ENCODE data around the gene CNTN4.

CNTN4 gene

GRCh38 chr3:2441558-2441957, 342.9 kb downstream of the CNTN4 start:
- no peak for DNase-seq

GRCh38 chr3:2446146-2446545, 347.5 kb downstream of the CNTN4 start:
- DNase-seq = no peak

- DNase-seq = no peak
Observed at GRCh38 chr3:2452249-2452648, 353.6 kb downstream of the CNTN4 start.

GRCh38 chr3:2454865-2455264, 356.2 kb downstream of the CNTN4 start:
- no peak for DNase-seq

- no peak for DNase-seq
Observed at GRCh38 chr3:2456788-2457187, 358.1 kb downstream of the CNTN4 start.

GRCh38 chr3:2458816-2459215, 360.1 kb downstream of the CNTN4 start:
- no peak for DNase-seq

GRCh38 chr3:2465842-2466241, 367.2 kb downstream of the CNTN4 start:
- no peak for DNase-seq

GRCh38 chr3:2468816-2469215, 370.1 kb downstream of the CNTN4 start:
- no peak for DNase-seq

GRCh38 chr3:2476996-2477395, 378.3 kb downstream of the CNTN4 start:
- no peak for DNase-seq

- no peak for DNase-seq
Observed at GRCh38 chr3:2477620-2478019, 379.0 kb downstream of the CNTN4 start.

GRCh38 chr3:2484162-2485026, 385.7 kb downstream of the CNTN4 start:
- no peak for DNase-seq

- DNase-seq = no peak
Observed at GRCh38 chr3:2485027-2485375, 386.3 kb downstream of the CNTN4 start.

- no peak for DNase-seq
Observed at GRCh38 chr3:2495746-2496145, 397.1 kb downstream of the CNTN4 start.

GRCh38 chr3:2504912-2505311, 406.2 kb downstream of the CNTN4 start:
- DNase-seq = no peak

- DNase-seq = no peak
Observed at GRCh38 chr3:2506776-2507175, 408.1 kb downstream of the CNTN4 start.

GRCh38 chr3:2510591-2511145, 412.0 kb downstream of the CNTN4 start:
- no peak for DNase-seq

- no peak for DNase-seq
Observed at GRCh38 chr3:2511356-2511755, 412.7 kb downstream of the CNTN4 start.

- no peak for DNase-seq
Observed at GRCh38 chr3:2512881-2513280, 414.2 kb downstream of the CNTN4 start.

GRCh38 chr3:2513986-2514385, 415.3 kb downstream of the CNTN4 start:
- DNase-seq = no peak

GRCh38 chr3:2516762-2517441, 418.2 kb downstream of the CNTN4 start:
- DNase-seq = no peak

- no peak for DNase-seq
Observed at GRCh38 chr3:2517500-2518172, 419.0 kb downstream of the CNTN4 start.

- no peak for DNase-seq
Observed at GRCh38 chr3:2523281-2523836, 424.7 kb downstream of the CNTN4 start.

- DNase-seq = no peak
Observed at GRCh38 chr3:2525968-2526367, 427.3 kb downstream of the CNTN4 start.

Data from activated CD4-positive, alpha-beta T cell treated with anti-CD3 and anti-CD28 coated beads for 1 hour (primary cell).